NCI-H1436 treated with DMSO at 0.1 percent for 48 hours (cell line): ENCODE data around the gene CFAP68.
"Not testable (repeated sequence)": the region's sequence is repeated elsewhere in the genome, so short reads cannot be mapped to it uniquely, and the experiment has no call there.

Experiments
- DNase-seq: peaks from one replicate; lab custom pipeline; 2025; lab: John Stamatoyannopoulos, UW

The CFAP68 gene

DNA sequence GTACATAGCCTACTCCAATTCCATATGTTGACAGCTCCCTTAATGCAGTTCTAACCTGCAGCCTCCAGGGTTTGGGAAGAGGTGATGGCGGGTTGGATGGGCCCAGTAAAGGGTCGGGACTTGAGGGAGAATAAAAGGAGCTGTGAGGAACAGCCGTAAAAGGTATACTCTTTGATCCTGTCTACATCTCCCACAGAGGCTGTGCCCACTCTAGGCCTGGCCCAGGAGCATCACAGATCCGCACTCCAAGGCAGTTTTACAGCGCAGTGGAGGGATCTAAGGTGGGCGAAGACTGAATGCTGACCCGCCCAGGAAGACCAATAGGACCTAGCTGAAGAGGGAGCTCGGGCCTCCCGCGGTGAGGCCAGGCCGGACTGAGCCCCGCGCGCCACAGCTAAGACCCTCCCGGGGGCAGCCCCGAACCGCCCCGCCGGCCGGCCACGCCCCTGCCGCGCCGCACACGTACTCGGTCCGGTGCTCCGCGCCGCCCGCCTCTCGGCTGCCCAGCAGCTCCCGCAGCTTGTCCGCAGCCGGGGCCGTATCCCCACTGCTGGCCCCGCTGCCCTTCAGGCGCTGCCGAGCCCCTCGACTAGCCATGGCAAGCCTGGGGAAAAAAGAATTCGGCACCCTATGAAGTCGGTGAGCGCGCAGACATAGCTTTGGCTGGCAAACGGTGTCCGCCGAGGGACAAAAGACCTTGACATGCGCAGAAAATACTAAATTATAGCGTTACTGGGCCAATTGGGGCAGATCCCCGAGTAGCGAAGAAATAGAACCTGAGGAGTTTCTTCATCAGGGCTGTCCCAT is 8.3 kb upstream of the CFAP68 start, which contains the start of gene ALG9:
Gene ALG9 (minus strand): TSS at position 696 of the 807 bp plus-strand sequence. CDS start 99 bp downstream, at position 597.
- DNase-seq = no peak

DNA sequence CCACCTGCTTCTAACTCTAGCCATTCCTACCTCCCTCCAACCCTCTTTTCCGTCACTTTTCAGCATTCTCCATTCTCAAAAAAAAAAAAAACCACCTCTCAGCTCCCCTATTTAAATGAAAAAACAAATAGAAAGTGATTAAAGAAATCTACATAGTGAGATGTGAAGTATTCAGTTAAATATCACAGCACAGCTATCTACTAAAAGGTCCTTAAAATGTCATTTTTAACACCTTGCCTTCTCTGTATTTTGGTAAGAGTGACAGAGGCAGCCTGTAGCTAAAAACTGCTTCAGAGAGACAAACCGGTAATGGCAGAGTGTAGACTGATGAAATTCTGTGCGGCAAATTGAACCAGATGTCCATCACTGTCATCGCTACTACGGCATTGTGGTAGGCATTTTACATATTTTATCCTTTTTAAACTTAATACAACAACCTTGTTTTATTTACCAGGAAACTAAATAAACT is 7.6 kb upstream of the CFAP68 start:
- no peak for DNase-seq

DNA sequence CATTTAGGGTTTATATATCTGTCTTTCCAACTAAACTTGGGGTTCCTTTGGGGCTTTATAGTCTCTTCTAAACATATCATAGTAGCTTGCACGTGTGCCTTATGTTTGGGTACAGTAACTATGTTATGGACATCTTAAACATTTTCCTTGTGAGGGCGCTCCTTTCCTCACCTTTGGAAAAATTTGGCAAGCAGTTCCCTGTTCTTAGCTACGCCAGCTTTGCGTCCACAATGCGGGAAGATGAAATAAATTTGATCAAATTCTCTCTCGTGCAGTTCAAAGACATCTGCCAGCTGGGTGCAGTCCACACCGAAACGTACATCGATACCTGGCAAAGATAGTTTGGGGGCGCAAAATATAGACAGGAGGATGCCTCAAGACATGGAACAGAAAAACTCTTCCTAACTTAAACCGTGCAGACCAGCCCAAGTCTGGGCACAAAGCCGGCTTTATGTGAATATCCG is 924 bp upstream of the CFAP68 start:
- DNase-seq = no peak

DNA sequence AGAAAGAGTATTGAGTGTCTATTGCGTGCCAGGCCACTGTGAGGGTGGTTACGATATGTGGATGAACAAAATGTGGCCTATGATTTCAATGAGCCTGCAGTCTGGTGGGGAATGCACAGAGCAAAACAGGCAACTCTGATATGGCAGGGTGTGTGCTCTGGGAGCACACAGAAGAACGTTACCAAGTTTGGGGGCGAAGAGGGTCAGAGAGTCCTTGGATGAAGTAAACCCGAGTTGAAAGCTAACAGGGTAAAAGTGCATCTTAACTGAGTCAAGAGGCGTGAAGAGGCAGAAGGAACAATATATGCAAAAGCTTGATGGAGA is 258 bp downstream of the CFAP68 start:
- DNase-seq = no peak

DNA sequence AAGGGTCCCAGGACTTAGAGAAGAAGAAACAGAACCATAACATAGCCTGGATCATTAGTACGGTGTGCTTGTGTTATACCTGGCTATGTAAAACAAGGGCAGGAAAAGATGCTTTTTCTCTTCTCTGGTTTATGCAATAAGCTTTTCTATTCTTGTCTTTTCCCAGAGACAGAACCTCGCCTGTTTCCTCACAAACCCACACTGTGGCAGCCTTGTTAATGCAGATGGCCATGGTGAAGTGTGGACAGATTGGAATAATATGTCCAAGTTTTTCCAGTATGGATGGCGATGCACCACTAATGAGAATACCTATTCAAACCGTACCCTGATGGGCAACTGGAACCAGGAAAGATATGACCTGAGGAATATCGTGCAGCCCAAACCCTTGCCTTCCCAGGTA is 2.9 kb downstream of the CFAP68 start:
- no peak for DNase-seq

DNA sequence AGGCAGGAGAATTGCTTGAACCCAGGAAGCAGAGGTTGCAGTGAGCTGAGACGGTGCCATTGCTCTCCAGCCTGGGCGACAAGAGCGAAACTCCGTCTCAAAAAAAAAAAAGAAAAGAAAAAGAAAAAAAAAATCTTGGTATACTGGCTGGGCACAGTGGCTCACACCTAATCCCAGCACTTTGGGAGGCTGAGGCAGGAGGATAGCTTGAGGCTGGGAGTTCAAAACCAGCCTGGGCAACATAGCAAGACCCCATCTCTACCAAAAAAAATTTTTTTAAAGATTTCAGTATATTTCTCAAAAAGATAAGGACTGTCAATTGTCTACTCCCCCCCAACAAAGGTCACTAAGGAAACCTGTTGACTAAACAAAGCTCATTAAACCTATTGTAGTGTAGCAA is 5.7 kb downstream of the CFAP68 start:
- DNase-seq = not testable (repeated sequence)

DNA sequence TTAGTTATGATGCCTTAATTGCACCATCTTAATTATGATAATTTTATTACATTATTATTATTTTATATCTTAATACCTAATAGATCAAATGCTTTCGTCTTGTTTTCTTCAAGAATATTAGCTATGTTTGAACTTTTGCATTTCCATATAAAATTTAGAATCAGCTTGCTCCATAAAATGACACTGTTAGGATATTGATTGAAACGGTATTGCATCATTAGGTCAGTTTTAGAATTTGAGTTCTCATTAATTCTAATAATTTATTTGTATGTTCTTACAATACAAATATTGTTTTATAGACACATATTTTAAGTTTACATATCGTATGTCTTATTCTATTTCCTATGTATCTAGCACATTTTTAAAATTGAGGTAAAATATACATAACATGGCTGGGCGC is 6.7 kb downstream of the CFAP68 start:
- no peak for DNase-seq

DNA sequence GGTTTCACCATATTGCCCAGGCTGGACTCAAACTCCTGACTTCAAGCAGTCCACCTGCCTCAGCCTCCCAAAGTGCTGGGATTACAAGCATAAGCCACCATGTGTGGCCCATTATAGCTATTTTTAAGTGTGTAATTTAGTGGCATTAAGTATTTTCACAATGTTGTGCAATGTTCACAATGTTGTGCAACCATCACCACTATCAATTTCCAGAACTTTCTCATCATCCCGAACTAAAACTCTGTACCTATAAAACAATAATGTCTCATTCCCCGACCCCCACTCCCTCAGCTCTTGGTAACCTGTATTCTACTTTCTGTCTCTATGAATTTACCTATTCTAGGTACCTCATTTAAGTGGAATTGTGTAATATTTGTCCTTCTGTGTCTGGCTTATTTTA is 7.5 kb downstream of the CFAP68 start:
- no peak for DNase-seq

DNA sequence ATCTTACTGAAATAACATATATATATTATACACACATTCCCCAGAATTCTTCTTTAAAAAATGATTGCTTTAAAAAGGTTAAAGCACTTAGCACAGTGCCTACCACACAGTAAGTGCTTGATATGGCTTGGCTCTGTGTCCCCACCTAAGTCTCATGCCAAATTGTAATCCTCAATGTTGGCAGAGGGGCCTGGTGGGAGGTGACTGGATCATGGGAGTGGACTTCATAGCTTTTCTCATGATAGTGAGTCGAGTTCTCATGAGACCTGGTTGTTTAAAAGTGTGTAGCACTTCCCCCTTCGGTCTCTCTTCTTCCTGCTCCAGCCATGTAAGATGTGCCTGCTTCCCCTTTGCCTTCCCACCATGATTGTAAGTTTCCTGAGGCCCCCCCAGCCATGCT is 26.1 kb downstream of the CFAP68 start:
- DNase-seq = no peak

DNA sequence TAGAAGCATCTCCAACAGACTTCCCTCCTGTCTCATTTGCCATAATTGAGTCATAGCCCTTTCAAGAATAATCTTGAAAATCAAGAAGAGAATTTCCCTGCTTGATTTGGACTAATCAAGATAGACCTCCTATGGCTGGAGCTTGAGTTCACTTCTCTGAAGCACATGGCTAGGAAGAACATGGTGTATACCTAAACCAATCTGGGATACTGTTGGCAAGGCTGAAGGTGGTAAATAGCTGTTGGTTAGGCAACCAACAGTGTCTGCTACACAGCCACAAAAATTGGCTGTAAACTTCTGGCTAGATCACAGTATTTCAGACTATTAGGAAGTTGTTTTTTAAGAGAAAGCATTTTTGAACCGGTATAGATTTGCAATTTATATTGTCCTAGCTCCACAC is 27.3 kb downstream of the CFAP68 start:
- DNase-seq = no peak

DNA sequence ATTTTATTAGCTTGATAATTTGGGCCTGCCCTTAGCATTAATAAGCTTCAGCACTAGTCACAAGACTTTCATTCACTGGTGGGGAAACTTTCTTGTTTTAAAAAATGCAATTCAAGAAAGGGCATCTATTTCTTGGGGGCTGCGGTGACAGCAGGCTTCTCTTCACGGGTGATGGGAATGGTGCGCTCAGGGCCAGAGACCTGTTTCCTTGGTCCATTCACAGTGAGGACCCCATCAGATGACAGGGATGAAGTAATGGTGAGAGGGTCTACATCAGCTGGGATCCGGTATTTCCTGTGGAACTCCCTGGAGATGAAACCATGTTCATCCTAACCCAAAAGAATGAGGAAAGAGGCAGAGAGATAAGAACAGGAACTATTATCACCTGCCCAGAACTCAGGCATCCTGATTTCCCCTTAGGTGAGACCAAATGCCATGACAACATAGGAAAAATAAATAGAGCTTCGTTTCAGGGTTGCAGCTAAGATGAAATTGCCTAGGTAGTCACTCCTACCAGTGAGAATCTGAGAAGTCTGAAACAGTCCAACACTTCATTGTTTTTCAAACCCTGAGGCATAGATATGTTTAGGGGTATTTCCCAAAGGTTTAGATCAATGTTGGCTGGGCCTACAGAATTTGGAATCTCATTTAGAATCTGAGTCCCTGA is 29.4 kb downstream of the CFAP68 start:
- DNase-seq = no peak

DNA sequence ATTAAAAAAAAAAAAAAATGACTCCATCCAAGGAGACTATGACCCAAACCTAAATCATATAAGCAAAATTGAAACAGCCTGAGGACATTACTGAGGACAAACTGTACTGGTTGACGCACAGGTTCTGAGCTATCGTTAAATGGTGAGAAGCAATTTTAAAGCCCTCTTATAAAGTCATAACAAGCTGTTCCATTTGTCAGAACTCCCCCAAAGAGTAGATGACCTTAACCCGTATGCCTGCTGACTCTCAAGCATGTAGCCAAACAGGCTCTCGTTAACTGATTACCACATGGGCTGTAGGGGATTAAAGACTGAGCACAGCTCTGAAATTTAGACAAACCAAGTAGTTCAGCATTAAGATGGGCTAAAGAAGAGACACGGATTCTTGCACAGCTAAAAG is 30.0 kb downstream of the CFAP68 start:
- DNase-seq = no peak

DNA sequence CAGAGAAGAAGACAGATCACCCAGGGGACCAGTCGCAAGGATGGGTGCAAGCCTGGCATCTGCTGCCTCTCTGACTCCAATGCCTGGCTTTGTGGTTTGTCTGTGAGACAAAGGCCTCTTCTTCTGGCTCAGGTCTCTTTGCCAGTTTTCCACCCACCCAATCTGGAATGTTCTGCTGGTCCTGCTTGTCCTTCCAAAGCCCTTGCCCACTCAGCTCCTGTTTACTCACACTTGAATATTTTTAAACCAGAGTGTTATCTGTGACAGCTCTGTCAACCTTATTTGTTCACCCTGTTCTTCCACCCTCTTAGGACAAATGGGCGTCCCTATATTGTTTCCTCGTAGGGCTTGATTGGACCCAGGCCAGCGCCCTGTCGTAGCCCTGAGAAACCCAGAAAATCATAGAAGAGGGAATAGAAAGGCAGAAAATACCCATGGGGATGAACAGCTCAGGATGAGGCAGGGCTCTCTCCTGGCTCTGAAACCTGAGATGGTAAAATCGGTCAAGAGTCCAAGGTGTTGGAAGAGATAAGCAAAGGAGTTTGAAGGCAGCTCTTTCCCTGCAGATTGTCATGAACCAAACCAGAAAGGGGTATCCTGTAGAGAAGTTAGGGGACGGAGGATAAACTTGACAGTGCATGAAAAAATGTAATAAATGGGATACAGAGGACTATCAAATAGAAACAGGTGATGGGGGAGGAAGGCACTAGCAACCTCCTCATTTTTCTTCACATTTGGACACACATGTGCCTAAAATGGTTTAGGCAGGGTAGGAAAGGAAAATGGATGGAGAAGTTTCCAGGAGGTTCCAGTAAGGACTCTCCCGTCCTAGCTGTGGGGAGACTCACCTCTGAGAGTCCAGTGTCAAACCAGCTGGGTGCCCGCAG is 31.6 kb downstream of the CFAP68 start:
- DNase-seq = no peak

DNA sequence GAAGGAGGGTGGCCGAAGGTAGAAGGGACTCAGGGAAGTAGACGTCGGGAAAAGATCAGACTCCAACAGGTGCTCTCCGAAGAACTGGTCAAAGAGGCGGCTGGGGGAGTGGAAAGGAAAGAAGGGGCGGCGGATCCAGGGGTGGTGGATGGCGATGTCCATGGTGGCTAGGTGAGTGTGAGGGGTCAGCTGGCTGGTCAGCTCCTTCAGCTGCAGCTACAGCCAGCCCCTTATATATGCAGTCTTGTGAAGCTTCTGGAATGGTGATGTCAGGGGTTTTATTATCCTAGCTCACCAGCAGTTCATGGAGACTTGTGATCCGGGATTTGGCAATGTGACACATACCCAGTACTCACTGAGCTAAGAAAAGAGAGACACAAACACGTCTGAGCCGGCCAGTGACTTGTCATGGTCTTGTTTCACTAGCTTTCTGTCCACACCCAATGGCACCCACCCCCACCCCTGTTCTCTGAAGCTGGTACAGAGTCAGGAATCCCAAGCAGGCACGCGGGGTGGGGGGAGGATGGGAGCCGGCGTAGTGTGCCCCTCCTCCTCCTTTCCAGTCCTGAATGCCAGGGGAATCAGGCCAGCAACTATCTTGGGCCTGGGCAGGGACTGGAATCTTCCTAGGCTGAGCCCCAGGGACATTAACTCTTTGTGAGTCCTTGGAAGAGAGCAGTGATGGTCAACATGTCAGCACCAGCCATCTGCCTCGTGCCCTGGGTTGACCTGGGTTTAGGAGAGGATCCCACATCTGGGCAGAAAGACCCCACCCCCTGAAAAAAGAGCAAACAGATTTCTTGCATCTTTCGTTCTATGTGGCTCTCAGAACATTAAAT is 32.4 kb downstream of the CFAP68 start, which contains the start of gene CRYAB:
Gene CRYAB (minus strand): TSS at position 208 of the 839 bp plus-strand sequence. CDS start 46 bp downstream, at position 162.
- no peak for DNase-seq

DNA sequence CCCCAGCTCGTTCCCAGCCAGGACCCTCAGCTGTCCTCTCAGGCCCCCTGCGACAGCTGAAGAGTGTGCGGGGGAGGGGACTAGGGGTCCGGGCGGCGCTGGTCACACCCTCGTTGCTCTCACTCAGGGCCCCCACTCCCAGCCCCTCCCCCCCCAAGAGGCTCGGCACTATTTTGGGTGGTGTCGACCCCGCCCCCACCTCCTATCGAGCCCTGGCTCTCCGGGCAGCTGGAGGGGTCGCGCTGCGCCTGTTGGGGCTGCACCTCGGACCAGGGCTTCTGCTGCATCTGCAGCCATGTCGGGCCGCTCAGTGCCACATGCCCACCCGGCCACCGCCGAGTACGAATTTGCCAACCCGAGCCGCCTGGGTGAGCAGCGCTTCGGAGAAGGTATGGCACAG is 33.2 kb downstream of the CFAP68 start, which contains the start of gene HSPB2:
Gene HSPB2 (plus strand): TSS at position 200 of the 400 bp plus-strand sequence. CDS start 96 bp downstream, at position 296.
- DNase-seq = no peak

DNA sequence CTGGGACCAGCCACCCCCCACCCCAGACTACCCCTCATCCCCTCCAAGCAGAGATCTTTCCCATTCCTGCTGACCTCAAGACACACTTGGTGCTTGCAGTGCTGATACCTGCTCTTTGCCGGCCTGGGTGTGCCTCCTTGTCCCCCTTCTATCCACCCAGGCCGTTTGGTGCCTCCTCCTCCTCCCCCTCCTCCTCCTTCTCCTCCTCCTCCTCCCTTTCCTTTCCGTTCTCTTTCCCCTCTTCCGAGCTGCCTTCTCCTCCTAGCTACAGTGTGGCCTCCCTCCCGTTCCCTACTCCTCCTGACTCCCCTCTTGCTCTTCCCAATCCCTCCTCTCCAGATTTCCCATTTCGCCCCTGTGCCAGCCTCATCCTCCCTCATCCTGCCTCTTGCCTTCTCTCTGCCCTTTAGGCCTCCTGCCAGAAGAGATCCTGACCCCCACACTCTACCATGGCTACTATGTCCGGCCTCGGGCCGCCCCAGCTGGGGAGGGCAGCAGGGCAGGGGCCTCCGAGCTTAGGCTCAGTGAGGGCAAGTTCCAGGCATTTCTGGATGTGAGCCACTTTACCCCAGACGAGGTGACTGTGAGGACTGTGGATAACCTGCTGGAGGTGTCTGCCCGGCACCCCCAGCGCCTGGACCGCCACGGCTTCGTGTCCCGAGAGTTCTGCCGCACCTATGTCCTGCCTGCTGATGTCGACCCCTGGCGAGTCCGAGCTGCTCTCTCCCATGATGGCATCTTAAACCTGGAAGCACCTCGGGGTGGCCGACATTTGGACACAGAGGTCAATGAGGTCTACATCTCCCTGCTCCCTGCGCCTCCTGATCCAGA is 33.9 kb downstream of the CFAP68 start:
- no peak for DNase-seq

DNA sequence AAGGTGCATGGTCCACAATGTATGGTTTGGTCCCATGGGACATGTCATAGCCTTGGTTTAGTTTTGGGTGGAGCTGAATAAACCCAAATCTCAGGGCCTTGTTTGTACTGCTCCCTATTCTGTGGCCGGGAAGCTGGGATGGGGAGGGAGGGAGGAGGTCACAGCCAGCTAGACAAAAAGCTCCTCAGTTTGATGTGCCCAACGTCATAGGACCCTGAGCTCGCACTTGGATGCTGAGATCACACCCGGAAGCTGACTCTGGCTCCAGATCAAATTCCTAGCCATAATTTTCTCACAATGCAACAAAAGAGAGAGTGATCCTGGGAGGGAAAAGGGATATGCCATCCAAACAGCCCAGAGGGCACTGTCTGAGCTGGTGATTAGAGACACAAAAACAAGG is 34.7 kb downstream of the CFAP68 start:
- no peak for DNase-seq

DNA sequence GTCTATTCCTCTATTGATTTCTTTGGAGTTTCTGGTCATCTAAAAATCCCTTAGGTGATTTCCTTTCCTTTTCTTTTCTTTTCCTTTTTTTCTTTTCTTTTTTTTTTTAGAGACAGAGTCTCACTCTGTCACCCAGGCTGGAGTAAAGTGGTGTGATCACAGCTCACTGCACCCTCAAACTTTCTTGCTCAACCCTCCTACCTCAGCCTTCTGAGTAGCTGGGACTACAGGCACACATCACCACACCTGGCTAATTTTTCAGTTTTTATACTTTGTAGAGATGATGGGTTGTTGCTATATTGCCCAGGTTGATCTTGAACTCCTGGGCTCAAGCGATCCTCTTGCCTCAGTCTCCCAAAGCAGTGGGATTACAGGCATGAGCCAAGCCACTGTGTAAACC is 37.4 kb downstream of the CFAP68 start:
- DNase-seq = no peak

DNA sequence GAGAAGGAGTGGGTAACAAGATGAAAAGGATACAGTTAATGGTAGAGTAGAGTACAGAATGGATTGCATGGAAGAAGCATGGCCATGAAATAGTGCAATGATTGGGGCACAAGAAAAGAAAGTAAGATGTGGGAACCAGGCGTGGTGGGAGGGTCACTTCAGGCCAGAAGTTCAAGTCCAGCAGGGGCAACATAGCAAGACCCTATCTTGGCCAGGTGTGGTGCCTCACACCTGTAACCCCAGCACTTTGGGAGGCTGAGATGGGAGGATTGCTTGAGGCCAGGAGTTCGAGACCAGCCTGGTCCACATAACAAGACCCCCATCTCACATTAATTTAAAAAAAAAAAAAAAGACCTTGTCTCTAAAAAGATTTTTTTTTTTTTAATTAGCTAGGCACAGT is 38.0 kb downstream of the CFAP68 start:
- no peak for DNase-seq

DNA sequence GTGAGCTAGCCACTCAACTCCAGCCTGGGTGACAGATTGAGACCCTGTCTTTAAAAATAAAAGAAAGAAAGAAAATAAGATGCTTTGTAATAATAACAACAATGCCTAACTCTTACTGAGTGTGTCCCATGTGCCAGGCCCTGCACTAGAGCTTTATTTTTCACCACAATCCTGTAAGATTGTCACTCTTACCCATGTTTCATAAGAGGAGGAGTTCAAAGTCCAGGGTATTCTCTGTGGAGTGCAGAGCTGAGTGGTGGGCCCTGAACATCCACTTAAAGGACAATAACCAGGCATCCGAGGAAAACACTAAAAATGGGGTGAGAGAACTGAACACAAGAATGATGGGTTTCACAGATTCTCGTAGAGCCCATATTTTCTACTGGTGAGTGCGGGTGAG is 38.4 kb downstream of the CFAP68 start:
- DNase-seq = no peak
